CD4-positive, alpha-beta T cell treated with Interleukin-15 for 1 hour (primary cell): ENCODE results near the gene THAP5.

Experiments
- DNase-seq: peaks from one replicate; pipeline ENCODE4 v3.0.0-alpha.2; 2020

Gene THAP5, protein sequence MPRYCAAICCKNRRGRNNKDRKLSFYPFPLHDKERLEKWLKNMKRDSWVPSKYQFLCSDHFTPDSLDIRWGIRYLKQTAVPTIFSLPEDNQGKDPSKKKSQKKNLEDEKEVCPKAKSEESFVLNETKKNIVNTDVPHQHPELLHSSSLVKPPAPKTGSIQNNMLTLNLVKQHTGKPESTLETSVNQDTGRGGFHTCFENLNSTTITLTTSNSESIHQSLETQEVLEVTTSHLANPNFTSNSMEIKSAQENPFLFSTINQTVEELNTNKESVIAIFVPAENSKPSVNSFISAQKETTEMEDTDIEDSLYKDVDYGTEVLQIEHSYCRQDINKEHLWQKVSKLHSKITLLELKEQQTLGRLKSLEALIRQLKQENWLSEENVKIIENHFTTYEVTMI

DNA sequence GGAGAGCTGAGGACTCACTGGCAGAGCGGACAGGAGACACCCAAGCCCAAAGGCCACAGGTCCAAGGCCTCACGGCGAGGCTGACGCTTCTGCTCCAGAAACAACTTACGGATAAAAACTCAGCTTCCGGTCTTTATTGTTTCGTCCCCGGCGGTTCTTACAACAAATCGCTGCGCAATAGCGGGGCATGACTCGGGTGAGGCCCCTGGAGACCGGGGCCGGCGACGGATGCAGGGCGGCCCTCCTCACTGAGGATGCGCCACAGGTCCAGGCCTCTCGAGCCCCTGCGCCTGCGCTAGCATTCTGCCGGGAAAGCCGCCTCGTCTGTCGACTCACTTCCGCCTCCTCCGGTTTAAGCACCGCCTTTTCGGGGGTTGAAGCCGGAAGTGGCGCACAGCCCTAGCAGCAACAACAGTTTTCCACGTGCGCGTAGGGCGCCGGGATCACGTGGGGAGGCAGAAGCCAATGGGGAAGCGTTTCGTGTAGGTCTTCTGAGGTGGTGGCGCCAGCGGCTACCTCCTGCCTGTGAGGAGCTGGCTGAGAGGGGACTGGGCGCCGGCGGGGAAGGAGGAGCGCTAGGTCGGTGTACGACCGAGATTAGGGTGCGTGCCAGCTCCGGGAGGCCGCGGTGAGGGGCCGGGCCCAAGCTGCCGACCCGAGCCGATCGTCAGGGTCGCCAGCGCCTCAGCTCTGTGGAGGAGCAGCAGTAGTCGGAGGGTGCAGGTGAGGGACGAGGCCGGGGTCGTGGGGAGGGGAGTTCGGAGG, at the start of gene THAP5, which contains the start of gene DNAJB9:
THAP5 (minus strand) TSS at position 326 of the 765 bp plus-strand sequence; CDS start at position 189, 137 bp downstream.
DNAJB9 (plus strand) TSS at position 494 of the 765 bp plus-strand sequence. CDS start 1,853 bp downstream, outside the sequence.
- DNase-seq, result peak; percentile 100

DNA sequence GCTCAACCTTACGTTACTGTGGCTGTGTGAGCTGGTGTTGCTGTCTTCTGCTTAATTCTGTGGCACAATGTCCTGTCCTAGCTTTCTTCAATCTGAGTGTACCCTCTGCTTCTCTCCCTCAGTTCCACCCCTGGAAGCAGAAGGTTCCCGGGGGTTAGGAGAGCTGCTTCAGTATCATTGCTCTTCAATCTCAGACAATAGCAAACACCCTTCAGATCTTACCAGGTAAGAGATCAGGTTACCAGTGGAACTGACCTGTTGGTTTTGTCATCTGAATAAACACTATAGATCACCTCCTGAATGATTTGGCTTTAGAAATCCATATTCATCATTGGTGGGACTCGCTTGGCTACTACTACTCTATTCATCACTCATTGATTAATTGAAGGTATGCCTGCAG, 48.5 kb upstream of the THAP5 start:
- no peak for DNase-seq

DNA sequence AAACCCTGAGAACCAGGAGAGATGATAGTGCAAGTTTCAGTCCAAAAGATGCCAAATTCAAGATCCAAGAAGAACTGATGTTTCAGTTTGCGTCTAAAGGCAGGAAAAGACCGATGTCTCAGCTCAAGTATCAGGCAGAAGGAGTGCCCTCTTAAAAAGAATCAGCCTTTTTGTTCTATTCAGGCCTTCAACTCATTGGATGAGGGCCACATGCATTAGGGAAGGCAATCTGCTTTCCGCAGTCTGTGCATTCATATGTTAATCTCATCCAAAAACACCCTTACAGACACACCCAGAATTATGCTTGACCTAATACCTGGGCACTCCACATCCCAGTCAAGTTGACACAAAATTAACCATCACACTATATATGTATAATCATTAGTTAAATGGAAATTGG, 45.4 kb upstream of the THAP5 start:
- DNase-seq, result no peak

DNA sequence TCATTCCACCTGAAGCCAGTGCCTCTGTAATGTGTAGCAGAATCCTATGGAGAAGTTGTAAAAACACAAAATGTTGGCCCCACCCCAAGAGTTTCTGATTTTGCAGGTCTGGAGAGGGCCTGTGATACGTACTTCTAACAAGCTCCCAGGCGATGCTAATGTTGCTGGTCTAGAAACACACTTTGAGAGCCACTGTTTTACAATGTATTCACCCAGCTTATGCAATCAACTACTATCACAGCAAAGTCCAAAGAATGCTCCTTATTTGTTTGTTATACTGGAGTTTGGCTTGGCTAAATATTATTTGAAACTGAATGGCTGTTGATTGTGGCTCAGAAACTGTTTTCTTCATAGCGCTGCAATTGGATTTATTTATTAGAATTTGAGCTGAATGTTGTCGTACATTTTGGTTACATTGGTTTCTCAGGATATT, 44.5 kb upstream of the THAP5 start:
- no peak for DNase-seq

DNA sequence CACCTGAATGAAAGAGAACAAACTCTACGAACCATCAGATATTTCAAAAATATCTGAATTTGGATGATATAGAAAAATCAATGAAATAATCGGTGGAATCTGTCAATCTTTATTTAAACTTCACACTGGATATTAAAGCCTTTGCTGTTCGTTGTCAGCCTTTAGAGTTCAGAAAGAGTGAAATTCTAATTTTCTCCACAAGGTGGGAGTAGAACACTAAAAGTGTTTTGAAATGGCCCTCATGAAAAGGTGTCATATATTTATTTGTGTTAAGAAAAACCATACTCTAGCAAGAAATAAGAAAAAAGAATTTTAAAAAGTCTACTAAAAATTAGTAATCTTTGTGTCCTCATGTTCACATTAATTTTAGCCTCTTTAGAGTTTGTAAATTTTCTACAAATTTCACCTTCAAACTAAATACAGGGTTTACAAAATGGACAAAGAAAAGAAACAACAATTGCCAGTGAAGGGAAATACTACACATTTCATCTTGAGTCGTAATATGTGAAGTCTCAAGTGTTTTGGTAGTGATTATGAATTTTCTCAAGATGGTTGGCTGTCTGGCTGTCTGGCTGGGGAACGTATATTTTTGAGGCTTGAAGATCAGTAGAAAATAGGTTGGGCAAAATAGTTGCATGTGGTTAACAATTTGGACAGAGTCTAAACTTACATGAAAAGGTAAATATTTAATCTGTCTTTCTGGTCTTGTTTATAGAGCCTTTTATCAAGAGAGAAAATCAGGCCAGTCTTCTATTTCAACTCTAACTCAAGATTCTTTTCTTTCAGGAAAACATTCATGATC, 43.8 kb upstream of the THAP5 start:
- no peak for DNase-seq

DNA sequence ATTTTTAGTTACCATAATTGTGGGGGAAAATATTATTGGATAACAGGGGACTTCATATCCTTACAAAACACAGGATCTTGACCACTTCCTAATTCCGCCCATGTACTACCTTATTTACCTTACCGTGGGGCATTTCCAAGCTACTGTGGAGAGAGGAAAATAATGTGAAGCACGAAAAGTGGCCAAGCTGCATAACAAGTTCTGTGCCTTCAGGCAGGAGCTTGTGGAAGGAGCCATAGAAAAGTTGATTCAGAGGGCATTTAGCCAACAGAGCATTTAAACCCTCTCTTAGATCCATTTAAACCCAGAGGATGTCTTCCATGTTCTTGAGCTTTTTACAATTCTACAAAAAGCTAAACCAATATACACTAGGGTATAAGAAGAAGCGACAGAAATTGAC, 41.8 kb upstream of the THAP5 start:
- DNase-seq, result no peak

DNA sequence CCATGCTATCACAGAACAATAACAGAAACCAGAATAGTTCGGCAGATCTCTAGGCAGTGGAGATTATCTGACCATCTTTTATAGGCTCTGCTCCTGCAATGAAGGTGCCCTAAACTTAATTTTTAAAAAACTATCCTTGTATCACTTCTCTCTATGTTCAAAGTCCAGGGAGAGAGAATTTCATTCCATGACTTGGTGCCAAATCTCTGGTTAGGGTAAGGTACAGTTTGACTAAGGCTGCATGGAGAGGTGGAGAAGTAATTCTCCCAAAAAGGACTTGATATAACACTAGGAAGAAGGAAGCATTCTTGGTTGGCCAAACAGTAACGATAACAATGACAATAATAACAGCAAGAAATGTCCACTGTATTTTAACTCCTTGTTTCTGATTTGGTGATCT, 40.1 kb upstream of the THAP5 start:
- DNase-seq, result no peak

DNA sequence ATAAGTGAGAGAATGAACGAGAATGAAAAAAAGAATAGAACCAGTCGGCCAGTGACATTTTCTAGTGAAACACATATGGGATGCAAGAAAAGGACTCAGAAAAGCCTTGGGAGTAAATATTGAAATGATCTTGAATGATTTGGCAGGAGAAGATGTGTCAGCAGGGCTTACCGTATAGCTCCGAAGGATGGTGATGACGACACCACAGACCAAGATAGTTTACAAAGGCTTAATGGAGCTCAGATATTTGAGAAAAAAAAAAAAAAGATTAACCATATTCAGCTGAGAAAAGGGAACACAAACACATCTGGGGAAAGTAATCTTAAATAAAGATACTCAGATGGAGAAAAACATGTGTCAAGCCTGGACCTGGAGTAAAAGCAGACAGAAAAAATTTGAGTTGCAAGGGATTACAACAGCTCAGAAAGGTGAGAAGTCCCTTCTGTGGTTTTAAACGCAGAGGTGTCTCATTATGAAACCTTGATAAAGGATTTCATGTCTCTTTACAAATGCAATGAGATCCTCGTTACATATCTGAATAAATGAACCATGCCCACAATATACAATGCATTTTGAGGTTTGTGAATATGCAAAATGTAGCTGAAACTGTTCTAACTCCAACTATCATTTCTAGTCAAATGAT, 36.2 kb upstream of the THAP5 start:
- DNase-seq, result no peak

DNA sequence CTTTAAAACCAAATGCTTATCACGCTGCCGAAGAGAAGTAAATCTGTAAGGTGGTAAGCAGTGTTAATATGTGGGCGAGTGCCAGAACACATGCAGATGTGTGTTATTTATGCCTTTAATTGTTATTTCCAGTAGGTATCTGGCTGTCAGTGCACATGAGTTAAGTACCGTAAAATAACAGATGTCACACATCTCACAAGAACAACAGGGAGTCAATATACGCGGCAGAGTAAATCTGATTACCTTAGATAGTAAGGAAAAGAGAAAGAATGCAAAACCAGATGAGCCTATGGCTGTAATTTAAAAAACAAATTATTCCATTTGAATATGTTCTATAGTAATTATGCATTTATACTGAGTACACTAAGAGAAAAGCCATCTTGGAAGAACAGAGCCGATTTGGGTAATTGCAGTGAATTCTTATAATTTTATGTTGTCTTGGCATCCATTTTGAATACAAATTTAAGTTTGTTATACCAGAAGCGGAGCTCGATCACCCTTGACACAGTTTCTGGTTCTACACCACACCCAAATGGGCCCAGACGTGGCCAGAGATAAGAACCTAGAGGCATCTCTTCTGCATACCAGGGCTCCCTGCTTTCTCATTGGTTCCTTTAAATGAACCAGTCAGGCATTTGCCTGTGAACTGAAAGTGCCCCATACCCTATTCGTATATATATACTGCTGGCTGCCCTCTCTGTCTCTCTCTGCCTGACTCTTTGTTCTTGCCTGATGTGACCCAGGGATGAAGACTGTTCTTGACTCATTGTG, 35.0 kb upstream of the THAP5 start:
- DNase-seq, result no peak

DNA sequence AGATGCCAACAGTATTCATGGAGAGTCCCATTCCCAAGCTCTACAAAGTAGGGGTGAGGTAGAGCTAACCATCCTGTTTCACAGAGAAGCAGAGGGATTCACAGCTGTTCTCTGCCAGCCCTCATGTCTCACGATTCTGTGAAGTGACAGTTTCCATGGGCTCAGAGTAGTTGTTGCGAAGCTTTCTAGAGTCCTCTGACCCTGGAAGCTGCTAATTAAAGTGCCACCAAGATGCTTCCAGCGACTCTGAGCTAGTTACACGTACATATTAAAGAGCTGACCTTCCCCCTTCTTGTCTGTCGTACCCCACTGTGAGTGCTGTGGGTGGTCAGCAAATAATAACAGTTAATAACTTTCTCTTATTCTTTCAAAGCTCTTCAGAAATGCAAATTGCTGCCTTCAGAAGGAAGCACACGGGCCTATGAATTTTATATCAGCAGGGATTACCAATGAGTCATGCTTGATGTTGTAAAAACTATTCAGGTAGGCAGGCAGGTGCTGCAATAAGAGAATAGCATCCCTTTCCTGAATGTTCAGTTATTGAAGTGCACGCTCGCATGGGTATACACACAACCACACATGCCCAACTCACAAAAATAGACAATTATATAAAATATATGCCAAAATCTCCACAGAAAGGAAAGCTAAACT, 34.3 kb upstream of the THAP5 start:
- DNase-seq, result no peak

DNA sequence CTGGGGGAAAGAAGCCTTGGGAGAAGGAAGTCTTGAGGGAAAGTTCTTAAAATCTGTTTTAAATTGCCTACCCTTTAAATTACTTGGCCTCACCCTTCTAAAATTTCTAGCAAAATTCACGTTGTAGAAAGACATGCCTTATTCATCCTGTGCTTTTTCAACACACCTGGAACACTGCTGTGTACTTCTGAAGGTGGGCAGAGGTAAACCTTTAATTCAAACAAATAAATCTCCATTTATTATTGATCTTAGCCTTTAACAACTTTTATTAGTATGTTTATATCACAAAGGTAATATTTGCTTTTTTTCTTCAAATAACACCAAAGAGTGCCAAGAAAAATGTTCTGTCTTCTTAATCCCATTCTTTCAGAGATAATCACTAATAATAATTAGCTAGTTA, 30.9 kb upstream of the THAP5 start:
- no peak for DNase-seq

DNA sequence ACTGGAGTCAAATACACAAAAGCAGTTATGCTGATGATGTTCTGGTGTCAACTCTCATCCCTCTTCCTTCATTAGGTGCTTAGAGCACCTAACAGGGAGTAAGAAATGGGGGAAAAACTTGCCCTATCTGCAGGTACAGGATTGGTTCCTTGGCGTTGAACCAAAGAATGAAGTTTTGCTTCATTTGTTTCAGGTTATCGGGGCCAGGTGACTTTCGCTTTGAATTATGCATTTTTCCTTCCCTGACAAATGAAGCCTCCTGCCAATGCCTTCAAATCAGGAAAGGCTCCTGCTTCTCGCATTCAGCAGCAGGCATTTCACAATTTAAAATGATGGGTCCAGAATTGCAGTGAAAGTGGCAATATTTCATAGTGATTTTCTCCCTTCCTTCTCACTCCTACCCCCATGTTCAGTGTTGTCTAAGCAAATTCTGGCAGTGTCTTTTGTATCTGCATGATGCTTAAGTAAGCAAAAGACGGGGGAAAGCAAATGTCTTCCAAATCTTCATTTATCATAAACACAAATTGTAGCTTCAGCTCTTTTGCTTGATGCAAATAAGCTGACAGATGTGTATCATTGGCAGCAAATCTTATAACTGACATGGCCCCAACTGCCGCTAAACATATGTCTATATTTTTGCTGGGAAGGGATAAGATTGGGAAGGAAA, 29.5 kb upstream of the THAP5 start:
- no peak for DNase-seq

DNA sequence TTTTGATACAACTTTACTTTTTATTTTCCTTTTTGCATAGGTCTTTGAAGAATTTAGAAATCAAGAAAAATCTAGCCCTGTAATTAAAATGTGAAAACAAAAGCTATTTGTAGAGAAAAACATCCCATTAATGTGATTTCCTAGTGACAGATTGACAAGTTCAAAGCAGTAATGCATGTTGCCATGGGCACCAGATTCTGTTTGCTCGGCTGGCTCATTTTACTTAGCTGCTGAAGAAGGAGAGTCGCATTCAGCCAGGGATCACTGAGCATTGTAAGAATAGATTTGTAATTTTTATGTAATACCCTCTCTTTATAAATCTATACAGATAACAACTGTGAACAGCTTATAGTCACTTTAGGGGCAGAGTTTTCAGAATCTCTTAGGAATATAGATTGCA, 28.6 kb upstream of the THAP5 start:
- no peak for DNase-seq

DNA sequence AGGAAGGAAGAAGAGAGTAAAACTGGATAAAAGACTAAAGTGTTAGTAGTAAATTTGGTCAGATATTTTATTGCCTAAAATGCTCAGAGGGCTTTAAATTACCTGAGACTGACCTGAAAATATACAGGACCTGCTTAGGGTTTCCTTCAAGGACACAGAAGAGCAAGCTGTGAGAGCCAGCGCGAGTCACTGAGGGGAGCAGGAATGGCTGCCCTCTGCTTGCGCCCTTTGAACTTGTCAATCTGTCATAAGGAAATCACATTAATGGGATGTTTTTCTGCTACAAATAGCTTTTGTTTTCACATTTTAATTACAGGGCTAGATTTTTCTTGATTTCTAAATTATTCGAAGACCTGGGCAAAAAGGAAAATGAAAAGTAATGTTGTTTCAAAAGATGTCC, 27.1 kb upstream of the THAP5 start:
- no peak for DNase-seq

DNA sequence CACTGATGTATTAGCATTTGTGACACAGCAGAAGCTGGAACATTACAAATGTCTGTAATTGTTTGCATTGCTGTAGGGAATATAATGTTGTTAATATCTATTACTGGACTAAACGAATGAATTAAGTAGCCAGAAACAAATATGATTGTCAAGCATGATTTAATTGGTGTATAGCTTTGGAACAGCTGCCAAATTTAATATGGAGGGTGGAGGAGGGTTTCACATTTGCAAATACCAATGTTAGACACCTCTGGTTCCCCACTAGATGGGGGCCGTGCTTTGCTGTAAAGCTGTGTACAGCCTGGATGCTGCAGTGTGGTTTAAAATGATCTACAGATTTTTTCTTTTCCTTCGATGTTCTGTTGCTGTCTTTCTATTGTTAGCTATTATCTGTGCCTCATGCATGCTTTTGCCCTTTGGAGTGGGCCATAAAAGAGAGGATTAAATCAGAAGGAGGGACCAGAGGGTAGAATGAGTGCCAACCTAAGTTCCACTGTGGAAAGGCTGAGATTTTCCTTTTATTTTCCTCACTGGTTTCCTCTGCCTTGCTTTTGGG, 23.2 kb upstream of the THAP5 start:
- DNase-seq, result no peak

DNA sequence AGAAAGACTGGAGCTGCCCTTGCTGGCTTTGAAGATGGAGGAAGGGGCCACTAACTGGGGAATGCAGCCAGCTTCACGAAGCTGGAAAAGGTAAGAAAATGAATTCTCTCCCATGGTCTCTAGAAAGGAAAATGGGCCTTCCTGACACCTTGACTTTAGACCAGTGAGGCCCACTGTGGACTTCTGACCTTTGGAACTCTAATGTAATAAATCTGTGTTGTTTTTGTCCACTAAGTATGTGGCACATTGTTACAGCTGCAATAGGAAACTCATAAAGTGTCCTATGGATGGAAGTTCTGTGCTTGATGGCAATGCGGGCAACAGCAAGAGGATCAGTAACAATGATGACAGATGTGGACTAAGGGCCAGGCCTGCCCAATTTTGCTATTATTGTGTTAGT, 21.1 kb upstream of the THAP5 start:
- no peak for DNase-seq

DNA sequence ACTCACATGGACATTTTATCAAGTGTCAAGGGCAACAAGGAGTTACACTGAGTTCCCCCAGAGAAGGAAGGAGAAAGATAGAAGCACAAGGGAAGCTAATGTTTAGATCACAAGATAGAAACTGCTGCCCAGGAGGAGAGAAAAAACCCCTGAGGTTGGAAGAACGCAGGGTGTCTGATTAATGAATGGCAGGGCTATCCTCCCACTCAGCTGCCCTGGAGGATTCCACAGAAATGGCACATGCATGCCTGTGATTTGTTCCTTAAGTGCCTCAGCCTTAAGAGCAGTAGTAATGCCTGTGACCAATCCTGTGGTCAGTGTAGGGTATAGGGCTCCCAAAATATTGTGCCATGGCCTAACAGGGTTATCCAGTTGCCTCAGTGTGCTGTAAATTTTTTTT, 20.4 kb upstream of the THAP5 start:
- DNase-seq, result no peak

DNA sequence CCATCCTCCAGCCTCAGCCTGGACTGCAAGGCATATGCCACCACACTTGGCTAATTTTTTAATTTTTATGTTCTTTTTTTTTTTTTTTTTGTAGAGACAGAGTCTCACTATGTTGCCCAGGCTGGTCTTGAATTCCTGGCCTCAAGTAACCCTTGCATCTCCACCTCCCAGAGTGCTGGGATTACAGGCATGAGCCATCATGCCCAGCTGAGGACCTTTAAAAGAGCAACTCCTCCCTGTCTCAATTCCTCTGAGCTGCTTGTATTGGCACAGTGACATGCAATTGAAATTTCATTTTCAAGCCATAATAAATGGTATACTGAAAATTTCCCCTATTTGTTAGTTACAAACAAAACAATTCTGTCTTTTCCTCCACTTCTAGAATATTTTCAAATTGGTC, 19.7 kb upstream of the THAP5 start:
- DNase-seq, result no peak

DNA sequence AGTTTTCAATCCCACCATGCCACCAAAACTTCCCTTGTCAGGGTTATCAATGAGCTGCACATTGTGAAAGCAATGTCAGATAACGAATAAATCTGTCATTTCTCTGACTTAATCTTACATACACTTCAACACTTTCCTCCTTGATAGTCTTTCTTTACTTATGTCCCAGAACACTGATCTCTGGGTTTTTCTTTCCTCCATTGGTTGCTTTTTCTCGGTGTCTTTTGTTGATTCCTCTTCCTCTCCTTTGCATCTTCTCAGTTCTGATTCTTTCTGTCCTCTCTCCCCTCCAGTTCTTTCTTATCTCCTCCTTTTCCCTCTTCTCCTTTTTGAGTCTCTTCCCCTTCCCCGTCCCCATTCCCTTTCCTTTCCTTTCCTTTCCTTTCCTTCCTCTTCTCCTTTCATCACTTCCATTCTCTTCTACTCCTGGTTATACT, 16.8 kb upstream of the THAP5 start:
- no peak for DNase-seq

DNA sequence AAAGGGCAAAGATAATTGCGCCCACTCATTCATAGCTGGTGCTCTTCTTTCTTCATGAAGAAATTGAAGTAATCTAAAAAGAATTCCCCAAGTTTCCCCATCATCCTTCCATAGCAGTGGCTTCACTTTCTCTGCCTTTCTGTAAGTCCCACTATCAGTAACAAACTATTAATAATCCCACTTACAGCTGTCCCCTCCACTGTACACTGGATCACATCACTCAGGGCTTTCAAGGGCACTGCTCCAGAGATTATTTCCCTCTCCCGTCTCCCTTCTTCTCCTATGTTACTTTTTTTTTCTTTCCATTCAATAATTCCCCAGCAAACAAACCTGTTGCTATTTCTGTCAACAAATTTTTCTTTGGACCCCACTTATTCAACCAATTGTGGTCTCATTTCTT, 16.3 kb upstream of the THAP5 start:
- no peak for DNase-seq

DNA sequence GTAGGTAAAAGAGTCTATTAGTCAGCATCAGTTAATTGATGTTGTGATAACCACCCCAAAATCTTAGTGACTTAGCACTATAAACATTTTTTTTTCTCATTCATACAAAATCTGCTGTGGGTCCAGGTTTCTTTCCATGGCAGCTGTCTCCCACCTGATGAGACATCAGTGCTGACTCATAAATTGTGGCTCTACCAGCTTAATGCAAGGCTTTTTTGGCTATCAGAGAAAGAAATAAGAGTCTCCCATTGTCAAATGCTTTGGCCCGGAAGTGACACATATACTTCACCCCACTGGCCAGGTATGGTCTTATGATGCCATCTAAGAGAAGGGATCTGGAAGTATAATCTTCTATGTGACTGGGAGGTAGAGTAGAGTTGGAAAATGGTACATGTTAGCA, 14.7 kb upstream of the THAP5 start:
- no peak for DNase-seq
